Esophagus muscularis mucosa (tissue), 4 donors: ENCODE results near the gene MRPL30.

Experiments used
- CTCF ChIP-seq, 3 experiments: fragments of 200-600 bp in 2 of 3; fragments of 450-650 bp in 1 of 3; sonication (generic) in 2 of 3; IDR thresholded peaks; one replicate each; pipeline ENCODE4 v1.5.1; 2017 to 2019; ENCODE audit warnings: antibody characterized with exemption in 3 of 3, mild to moderate bottlenecking in 2 of 3, moderate library complexity in 1 of 3
- EP300 ChIP-seq: sonication (generic); formaldehyde crosslinking; IDR thresholded peaks from one replicate; pipeline ENCODE4 v1.6.1; 2017; ENCODE audit warnings: antibody characterized with exemption
- POLR2A ChIP-seq: fragments of 450-650 bp; IDR thresholded peaks from one replicate; pipeline ENCODE4 v1.6.1; 2017; ENCODE audit warnings: antibody characterized with exemption, moderate library complexity, mild to moderate bottlenecking, low read depth
- POLR2AphosphoS5 ChIP-seq, 2 donors: sonication (generic); formaldehyde crosslinking; IDR thresholded peaks; one replicate each; pipeline ENCODE4 v1.6.1; 2017; ENCODE audit warnings: antibody characterized with exemption in 2 of 2

GRCh38 chr2:99183025-99183424 is 2.0 kb downstream of the MRPL30 start:
- TF ChIP-seq POLR2A = no peak
- TF ChIP-seq POLR2AphosphoS5 (IDR thresholded peaks at IDR 0.05) = no peak
- TF ChIP-seq CTCF (IDR thresholded peaks at IDR 0.05) = no peak
- TF ChIP-seq EP300 = no peak
